HUDEP-2 (cell line): ENCODE data around the gene NLRC3.

Experiments
- DNase-seq, 76 experiments: peaks; one replicate each; lab custom pipeline; 2025; ENCODE audit not compliant: unreplicated experiment in 76 of 76; lab: John Stamatoyannopoulos, UW

NLRC3 gene

GRCh38 chr16:3599121-3599520 lies 21.9 kb upstream of the NLRC3 start:
- no peak for DNase-seq

- no peak for DNase-seq
These were observed 21.0 kb upstream of the NLRC3 start for GRCh38 chr16:3598236-3598635.

- no peak for DNase-seq
These were observed 20.5 kb upstream of the NLRC3 start for GRCh38 chr16:3597676-3598075.

- DNase-seq: no peak
These were observed 20.0 kb upstream of the NLRC3 start for GRCh38 chr16:3597226-3597625.

- no peak for DNase-seq
These were observed 19.1 kb upstream of the NLRC3 start for GRCh38 chr16:3596101-3596861.

GRCh38 chr16:3595521-3596021 lies 18.4 kb upstream of the NLRC3 start:
- no peak for DNase-seq

- no peak for DNase-seq
These were observed 17.9 kb upstream of the NLRC3 start for GRCh38 chr16:3595110-3595486.

GRCh38 chr16:3594316-3595109 lies 17.3 kb upstream of the NLRC3 start:
- DNase-seq: no peak

GRCh38 chr16:3592559-3592958 lies 15.4 kb upstream of the NLRC3 start:
- DNase-seq: no peak

GRCh38 chr16:3591991-3592390 lies 14.8 kb upstream of the NLRC3 start:
- no peak for DNase-seq

- no peak for DNase-seq
These were observed 14.2 kb upstream of the NLRC3 start for GRCh38 chr16:3591436-3591803.

GRCh38 chr16:3590736-3591435 lies 13.7 kb upstream of the NLRC3 start:
- DNase-seq: no peak

GRCh38 chr16:3589991-3590701 lies 12.9 kb upstream of the NLRC3 start:
- DNase-seq: no peak

GRCh38 chr16:3589441-3589921 lies 12.3 kb upstream of the NLRC3 start:
- no peak for DNase-seq

- DNase-seq: no peak
These were observed 11.8 kb upstream of the NLRC3 start for GRCh38 chr16:3589001-3589400.

- no peak for DNase-seq
These were observed 10.4 kb upstream of the NLRC3 start for GRCh38 chr16:3587547-3588110.

GRCh38 chr16:3584412-3584811 lies 7.2 kb upstream of the NLRC3 start:
- no peak for DNase-seq

GRCh38 chr16:3583303-3584038 lies 6.3 kb upstream of the NLRC3 start:
- no peak for DNase-seq

GRCh38 chr16:3582276-3583165 lies 5.3 kb upstream of the NLRC3 start:
- DNase-seq: no peak
